Large intestine (tissue), 3 donors: ENCODE results near the gene P2RY6. TPM values are rescaled to one million over a fixed set of nuclear protein-coding genes. Genes with fewer than 3 reads are reported as not detected.

ENCODE experiments used
- DNase-seq, 2 donors: peaks; one replicate each; pipeline versions ENCODE4 v3.0.0 to v3.0.0-alpha.2; 2013
- H3K27ac ChIP-seq: one replicate; pipeline ENCODE4 v1.5.1; 2013; ENCODE audit warnings: low read length
- H3K27me3 ChIP-seq: 2 replicates; pipeline ENCODE4 v1.6.1; 2013; ENCODE audit warnings: low read length; ENCODE audit not compliant: control insufficient read depth, insufficient read depth
- H3K36me3 ChIP-seq: 2 replicates; pipeline ENCODE4 v1.6.1; 2013; ENCODE audit warnings: low read length; ENCODE audit not compliant: control insufficient read depth, insufficient read depth
- H3K4me1 ChIP-seq: one replicate; pipeline ENCODE4 v1.6.1; 2013; ENCODE audit warnings: low read length; ENCODE audit not compliant: control insufficient read depth, insufficient read depth
- H3K4me3 ChIP-seq: one replicate; pipeline ENCODE4 v1.5.1; 2013; ENCODE audit warnings: low read length
- H3K9me3 ChIP-seq: one replicate; pipeline ENCODE4 v1.6.1; 2013; ENCODE audit warnings: mild to moderate bottlenecking, low read depth, low read length, moderate library complexity; ENCODE audit not compliant: control insufficient read depth
- WGBS: methylation state at CpG from one replicate; pipeline ENCODE4 v1.1.5; 2013; ENCODE audit warnings: low lambda C conversion rate; ENCODE audit not compliant: insufficient coverage; 5-methylcytosine and 5-hydroxymethylcytosine counted together
- polyA plus RNA-seq: library from polyadenylated mRNA; unstranded; fragments of 120-200 nt; gene quantifications from one replicate; pipeline ENCODE4 v1.2.1, GENCODE V29; 2013

The P2RY6 gene
- polyA plus RNA-seq, 1 donor = 19.9 TPM

GRCh38 chr11:73335204-73335923 lies 63.2 kb downstream of the P2RY6 start:
- H3K4me1 ChIP-seq = peaks cover 49% of the 10 kb centered on the region

DNA sequence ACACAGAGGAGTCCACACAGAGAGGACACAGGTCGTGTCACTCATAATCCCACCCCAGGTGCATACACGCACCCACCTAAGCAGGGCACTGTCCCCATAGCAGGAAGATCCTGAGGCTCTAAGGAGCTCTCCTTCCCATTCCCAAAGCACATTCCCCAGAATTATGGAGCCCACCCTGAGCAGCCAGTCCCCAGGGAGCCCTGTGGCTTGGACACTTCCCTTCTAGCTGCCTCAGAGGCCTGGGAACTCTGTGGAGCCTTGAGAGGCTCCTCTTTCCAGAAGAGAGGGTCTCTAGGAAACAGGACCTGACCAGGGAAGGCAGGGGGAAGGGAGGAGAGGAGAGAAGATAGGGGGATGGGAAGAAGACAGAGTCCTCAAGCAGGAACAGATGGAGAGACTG lies 65.7 kb downstream of the P2RY6 start:
- Histone ChIP-seq H3K27me3 (no peaks in the 10 kb centered on the region), H3K27ac (no peak overlapping the region), H3K36me3 (peaks cover 17% of the 10 kb centered on the region), H3K4me3 (no peak overlapping the region), H3K9me3 (no peaks in the 10 kb centered on the region), H3K4me1 (peaks cover 30% of the 10 kb centered on the region)
- no peak for DNase-seq
- WGBS = no CpG with 5 or more reads among the region's 2 CpGs

More at GRCh38 chr11:73335204-73335923, 63.2 kb downstream of the P2RY6 start:
- Histone ChIP-seq H3K27ac (peak overlapping the region; percentile 75), H3K4me3 (no peak overlapping the region), H3K9me3 (no peaks in the 10 kb centered on the region), H3K27me3 (no peaks in the 10 kb centered on the region), H3K36me3 (peaks cover 14% of the 10 kb centered on the region)
- peak; percentile 70 to 78 for DNase-seq
- WGBS = no CpG with 5 or more reads among the region's 4 CpGs

- Histone ChIP-seq H3K4me1 (peaks cover 28% of the 10 kb centered on the region), H3K9me3 (no peaks in the 10 kb centered on the region), H3K36me3 (peaks cover 17% of the 10 kb centered on the region), H3K27ac (no peak overlapping the region), H3K27me3 (no peaks in the 10 kb centered on the region), H3K4me3 (no peak overlapping the region)
- WGBS = no CpG with 5 or more reads among the region's 4 CpGs
- DNase-seq = no peak
Observed at GRCh38 chr11:73338279-73338678, 66.1 kb downstream of the P2RY6 start.

DNA sequence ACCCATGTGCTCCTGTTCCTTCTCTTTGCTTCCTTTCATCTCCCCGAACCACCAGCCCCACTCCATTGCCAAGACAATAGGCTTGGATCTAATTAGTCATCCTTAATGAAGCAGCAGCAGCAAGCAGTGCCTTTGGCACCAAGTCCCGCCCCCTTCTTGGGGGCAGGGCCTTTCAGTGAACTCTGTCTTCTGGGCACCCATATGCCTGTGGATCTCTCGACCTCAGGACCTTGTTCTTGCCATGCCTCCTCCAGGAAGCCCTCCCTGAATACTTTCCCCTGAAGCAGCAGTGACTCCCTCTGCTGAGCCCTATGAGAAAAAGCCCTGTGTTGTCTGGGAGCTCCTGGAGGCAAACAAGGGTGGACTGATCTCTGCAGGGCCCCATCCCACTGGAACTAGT lies 68.0 kb downstream of the P2RY6 start:
- peaks cover 11% of the 10 kb centered on the region for H3K4me1 ChIP-seq
- H3K27ac ChIP-seq = no peak overlapping the region
- no CpG with 5 or more reads among the region's 3 CpGs for WGBS

DNA sequence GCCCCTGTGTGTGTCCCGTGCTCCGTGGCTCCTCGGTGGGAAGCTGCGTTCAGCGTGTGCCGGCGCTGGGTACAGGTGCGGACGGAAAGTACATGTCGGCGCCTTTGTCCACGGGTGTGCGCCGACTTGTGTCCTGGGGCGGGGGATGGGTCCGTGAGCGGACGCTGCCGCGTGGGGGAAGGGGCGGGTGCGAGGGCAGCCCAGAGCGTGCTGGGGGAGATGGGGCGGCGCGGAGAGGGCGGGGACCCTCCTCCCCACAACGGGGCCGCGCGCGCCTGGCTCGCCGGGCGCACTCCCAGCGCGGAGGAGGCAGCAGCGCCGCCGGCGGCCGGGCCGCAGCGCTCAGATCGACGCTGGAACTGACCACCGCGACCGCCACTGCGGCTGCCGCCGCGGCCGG lies 70.5 kb downstream of the P2RY6 start:
- H3K4me1 ChIP-seq = peaks cover 8% of the 10 kb centered on the region

More for the DNA sequence above, 68.0 kb downstream of the P2RY6 start:
- Histone ChIP-seq H3K27me3 (no peaks in the 10 kb centered on the region), H3K4me3 (no peak overlapping the region), H3K9me3 (no peaks in the 10 kb centered on the region), H3K36me3 (peaks cover 17% of the 10 kb centered on the region)
- no peak for DNase-seq

GRCh38 chr11:73343076-73343873 lies 71.1 kb downstream of the P2RY6 start:
- Histone ChIP-seq H3K4me1 (peaks cover 8% of the 10 kb centered on the region), H3K9me3 (no peaks in the 10 kb centered on the region), H3K27ac (no peak overlapping the region), H3K4me3 (peak overlapping the region; percentile 21), H3K27me3 (no peaks in the 10 kb centered on the region), H3K36me3 (peaks cover 23% of the 10 kb centered on the region)
- no CpG with 5 or more reads among the region's 40 CpGs for WGBS
- no peak for DNase-seq

More for the DNA sequence above, 70.5 kb downstream of the P2RY6 start:
- Histone ChIP-seq H3K4me3 (peak overlapping the region; percentile 21), H3K36me3 (peaks cover 20% of the 10 kb centered on the region), H3K27ac (no peak overlapping the region), H3K9me3 (no peaks in the 10 kb centered on the region), H3K27me3 (no peaks in the 10 kb centered on the region)
- no CpG with 5 or more reads among the region's 54 CpGs for WGBS
- DNase-seq = no peak

GRCh38 chr11:73344191-73344607 lies 72.1 kb downstream of the P2RY6 start:
- H3K9me3 ChIP-seq = no peaks in the 10 kb centered on the region
- no CpG with 5 or more reads among the region's 20 CpGs for WGBS
- no peak overlapping the region for H3K27ac ChIP-seq
- peaks cover 8% of the 10 kb centered on the region for H3K4me1 ChIP-seq
- no peak for DNase-seq
- no peaks in the 10 kb centered on the region for H3K27me3 ChIP-seq
- no peak overlapping the region for H3K4me3 ChIP-seq
- H3K36me3 ChIP-seq = peaks cover 32% of the 10 kb centered on the region

GRCh38 chr11:73345481-73346160 lies 73.5 kb downstream of the P2RY6 start:
- no peaks in the 10 kb centered on the region for H3K27me3 ChIP-seq
- H3K36me3 ChIP-seq = peaks cover 29% of the 10 kb centered on the region
- H3K27ac ChIP-seq = no peak overlapping the region
- no CpG with 5 or more reads among the region's 5 CpGs for WGBS
- peaks cover 8% of the 10 kb centered on the region for H3K4me1 ChIP-seq
- H3K9me3 ChIP-seq = no peaks in the 10 kb centered on the region
- H3K4me3 ChIP-seq = no peak overlapping the region
- DNase-seq = no peak

DNA sequence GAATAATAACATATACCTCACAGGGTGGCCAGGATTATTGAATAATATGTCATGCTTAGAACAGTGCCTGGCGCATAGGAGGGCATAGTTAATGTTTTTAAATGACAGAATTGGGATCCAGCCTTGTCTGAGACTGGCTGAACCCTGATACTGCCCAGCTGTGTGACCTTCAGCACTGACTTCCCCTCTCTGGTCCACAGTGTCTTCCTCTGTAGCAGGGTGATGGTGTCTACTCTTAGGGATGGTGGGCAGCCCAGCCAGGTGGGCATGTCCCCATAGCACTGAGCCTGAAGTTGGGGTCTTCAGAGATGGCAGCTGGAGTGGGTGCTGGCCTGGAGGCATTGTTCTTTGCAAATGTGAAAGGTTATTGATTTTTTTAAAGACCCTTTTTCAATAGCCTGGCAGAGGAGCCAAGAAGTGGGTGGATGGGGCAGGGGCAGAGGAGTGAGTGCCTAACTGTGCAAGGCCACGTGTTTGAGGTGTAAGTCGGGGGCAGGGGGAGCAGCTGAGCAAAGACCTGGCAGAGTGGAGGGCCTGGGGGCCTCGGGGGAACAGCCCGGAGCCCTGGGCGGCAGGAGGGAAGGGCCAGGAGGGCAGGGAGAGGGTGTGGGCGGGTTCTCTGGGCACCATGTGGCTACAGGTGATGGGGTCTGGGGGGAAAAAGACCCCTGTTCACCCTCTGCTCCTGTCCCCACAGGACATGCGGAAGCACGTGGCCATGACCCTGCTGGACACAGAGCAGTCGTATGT lies 74.2 kb downstream of the P2RY6 start:
- WGBS = no CpG with 5 or more reads among the region's 10 CpGs
- Histone ChIP-seq H3K36me3 (peaks cover 29% of the 10 kb centered on the region), H3K27me3 (no peaks in the 10 kb centered on the region), H3K9me3 (no peaks in the 10 kb centered on the region), H3K4me1 (peaks cover 8% of the 10 kb centered on the region), H3K27ac (no peak overlapping the region), H3K4me3 (no peak overlapping the region)
- DNase-seq = no peak

GRCh38 chr11:73347067-73347466 lies 74.9 kb downstream of the P2RY6 start:
- no peak for DNase-seq
- Histone ChIP-seq H3K36me3 (peaks cover 27% of the 10 kb centered on the region), H3K4me1 (peaks cover 8% of the 10 kb centered on the region), H3K4me3 (no peak overlapping the region), H3K27me3 (no peaks in the 10 kb centered on the region), H3K9me3 (no peaks in the 10 kb centered on the region), H3K27ac (no peak overlapping the region)
- WGBS = no CpG with 5 or more reads among the region's 12 CpGs
